Ishikawa (cell line): Measurements from ENCODE around the gene TCF4.

Source experiments
- CREB1 ChIP-seq: IDR thresholded peaks from 2 replicates; pipeline ENCODE4 v1.6.1; 2012; ENCODE audit warnings: low read depth
- EP300 ChIP-seq: IDR thresholded peaks from 2 replicates; pipeline ENCODE4 v1.6.1; 2012; ENCODE audit warnings: borderline replicate concordance
- NFIC ChIP-seq: IDR thresholded peaks from 2 replicates; pipeline ENCODE4 v1.6.1; 2012
- RAD21 ChIP-seq: IDR thresholded peaks from 2 replicates; pipeline ENCODE4 v1.6.1; 2012; ENCODE audit warnings: low read depth
- TAF1 ChIP-seq: IDR thresholded peaks from 2 replicates; pipeline ENCODE4 v1.6.1; 2012; ENCODE audit warnings: low read depth, mild to moderate bottlenecking
- YY1 ChIP-seq: IDR thresholded peaks from 2 replicates; pipeline ENCODE4 v1.6.1; 2012; ENCODE audit warnings: low read depth
- TF ChIP-seq, protein P1 (sequence below): IDR thresholded peaks from 2 replicates; pipeline ENCODE4 v1.6.1; 2012

GRCh38 chr18:55287935-55288868 is 299.8 kb downstream of the TCF4 start:
- TF ChIP-seq RAD21 (no peak), EP300 (no peak), YY1 (no peak), TAF1 (no peak), CREB1 (no peak), NFIC (no peak)
- TF ChIP-seq, protein P1, sequence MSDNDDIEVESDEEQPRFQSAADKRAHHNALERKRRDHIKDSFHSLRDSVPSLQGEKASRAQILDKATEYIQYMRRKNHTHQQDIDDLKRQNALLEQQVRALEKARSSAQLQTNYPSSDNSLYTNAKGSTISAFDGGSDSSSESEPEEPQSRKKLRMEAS, result no peak
